HG03354 (cell line): ENCODE data around the gene DEPDC5.

Experiments used
- ATAC-seq: cut with Tn5 transposase; IDR thresholded peaks from one replicate; pipeline ENCODE4 v1.9.1; 2021; ENCODE audit warnings: mild to moderate bottlenecking; ENCODE audit not compliant: unreplicated experiment, poor library complexity, severe bottlenecking

Gene DEPDC5

GRCh38 chr22:31881865-31882264 lies 128.0 kb downstream of the DEPDC5 start:
- ATAC-seq: no peak

- no peak for ATAC-seq
Observed at GRCh38 chr22:31882971-31883370, 129.2 kb downstream of the DEPDC5 start.

- ATAC-seq: no peak
Observed at GRCh38 chr22:31883989-31884388, 130.2 kb downstream of the DEPDC5 start.

- ATAC-seq: no peak
Observed at GRCh38 chr22:31891366-31892079, 137.7 kb downstream of the DEPDC5 start.

- no peak for ATAC-seq
Observed at GRCh38 chr22:31892080-31892433, 138.2 kb downstream of the DEPDC5 start.

- ATAC-seq: no peak
Observed at GRCh38 chr22:31893460-31893859, 139.6 kb downstream of the DEPDC5 start.

- ATAC-seq: no peak
Observed at GRCh38 chr22:31895411-31896123, 141.7 kb downstream of the DEPDC5 start.

GRCh38 chr22:31896472-31896871 lies 142.7 kb downstream of the DEPDC5 start:
- no peak for ATAC-seq

- no peak for ATAC-seq
Observed at GRCh38 chr22:31897842-31898805, 144.3 kb downstream of the DEPDC5 start.

GRCh38 chr22:31898926-31899325 lies 145.1 kb downstream of the DEPDC5 start:
- ATAC-seq: no peak

GRCh38 chr22:31899669-31900068 lies 145.8 kb downstream of the DEPDC5 start:
- ATAC-seq: no peak

GRCh38 chr22:31901388-31902137 lies 147.7 kb downstream of the DEPDC5 start:
- ATAC-seq: no peak

GRCh38 chr22:31904651-31905050 lies 150.8 kb downstream of the DEPDC5 start:
- ATAC-seq: no peak

GRCh38 chr22:31905356-31905755 lies 151.5 kb downstream of the DEPDC5 start:
- ATAC-seq: no peak

GRCh38 chr22:31906086-31906485 lies 152.3 kb downstream of the DEPDC5 start:
- no peak for ATAC-seq

GRCh38 chr22:31906569-31906968 lies 152.8 kb downstream of the DEPDC5 start:
- no peak for ATAC-seq

- no peak for ATAC-seq
Observed at GRCh38 chr22:31909977-31910376, 156.2 kb downstream of the DEPDC5 start.

GRCh38 chr22:31911565-31912406 lies 158.0 kb downstream of the DEPDC5 start:
- no peak for ATAC-seq

GRCh38 chr22:31912407-31912743 lies 158.6 kb downstream of the DEPDC5 start:
- no peak for ATAC-seq
